Measurements from ENCODE around the gene HSD11B1.
"Not testable (repeated sequence)": the region's sequence is repeated elsewhere in the genome, so short reads cannot be mapped to it uniquely, and the experiment has no call there.

Gene HSD11B1

DNA sequence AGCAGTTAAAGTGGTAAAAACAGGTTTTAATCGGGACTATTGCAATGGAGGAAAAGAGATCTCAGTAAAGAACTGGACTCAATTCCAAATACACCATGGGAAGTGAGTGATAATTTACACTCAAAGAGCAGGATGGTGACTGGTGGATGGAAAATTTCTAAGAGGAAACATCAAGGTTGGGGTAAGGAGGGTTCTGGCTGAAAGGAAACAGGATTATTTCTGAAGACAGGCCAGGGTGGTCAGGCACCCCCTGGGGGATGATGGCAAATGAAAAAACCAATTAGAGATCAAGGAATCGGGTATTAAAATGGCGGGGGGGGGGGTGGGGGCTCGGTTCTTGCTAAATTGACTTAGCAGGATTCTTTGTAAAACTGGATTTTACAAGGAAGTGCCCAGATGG, 12.3 kb upstream of the HSD11B1 start:
- no peak for DNase-seq

DNA sequence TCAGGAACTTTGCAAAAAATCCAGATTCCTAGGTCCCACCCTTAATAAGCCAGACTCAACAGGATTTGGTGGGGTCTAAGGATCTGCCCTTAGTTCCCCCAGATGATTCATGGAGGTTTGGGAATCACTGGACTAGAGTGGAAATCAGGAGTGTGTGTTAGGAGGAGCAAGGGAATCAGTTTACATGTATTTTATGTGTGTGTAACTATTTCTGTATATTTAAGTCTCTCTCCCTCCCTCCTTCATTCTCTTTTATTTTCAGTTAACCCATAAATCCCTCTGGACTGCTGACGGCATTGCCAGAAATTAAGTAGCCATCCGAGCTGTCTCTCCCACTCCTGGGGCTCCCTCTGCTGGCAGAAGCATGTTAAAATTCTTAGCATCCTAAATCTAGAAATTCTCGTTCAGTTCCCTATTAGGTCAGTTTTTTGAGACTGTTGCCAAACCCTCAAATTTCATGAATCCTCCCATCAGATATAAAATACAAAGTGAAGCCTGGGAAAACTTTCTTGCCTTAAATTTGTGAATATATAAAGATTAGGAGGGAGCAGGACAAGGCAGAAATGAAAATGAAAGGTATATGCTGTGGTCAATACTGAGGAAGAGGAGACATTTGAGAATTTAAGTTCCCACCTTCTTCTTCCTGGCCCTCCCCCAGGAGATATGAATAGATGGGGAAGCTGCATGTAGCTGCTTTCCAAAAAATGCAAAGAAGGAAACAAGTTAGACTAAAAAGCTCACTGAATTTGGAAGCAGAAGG, 11.7 kb upstream of the HSD11B1 start:
- DNase-seq: peak; percentile 85

DNA sequence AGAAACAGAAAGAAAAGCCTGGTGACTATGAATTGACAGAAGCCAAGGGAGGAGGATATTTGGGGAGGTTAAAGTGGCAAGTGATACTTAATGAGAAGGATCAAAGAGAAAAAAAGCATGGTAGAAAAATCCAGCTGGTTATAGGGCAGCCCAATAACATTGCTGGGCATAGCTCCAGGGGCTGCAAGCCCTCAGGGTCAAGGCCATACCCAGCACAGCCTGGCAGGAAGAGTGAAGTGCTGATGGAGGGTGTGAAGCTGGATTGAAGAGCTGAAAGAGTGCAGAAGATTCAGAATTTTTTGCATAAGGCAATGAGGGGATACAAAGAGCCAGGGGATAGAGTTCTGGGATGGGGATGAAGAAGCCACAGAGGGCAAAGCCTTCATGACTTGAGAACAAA, 8.0 kb upstream of the HSD11B1 start:
- no peak for DNase-seq

DNA sequence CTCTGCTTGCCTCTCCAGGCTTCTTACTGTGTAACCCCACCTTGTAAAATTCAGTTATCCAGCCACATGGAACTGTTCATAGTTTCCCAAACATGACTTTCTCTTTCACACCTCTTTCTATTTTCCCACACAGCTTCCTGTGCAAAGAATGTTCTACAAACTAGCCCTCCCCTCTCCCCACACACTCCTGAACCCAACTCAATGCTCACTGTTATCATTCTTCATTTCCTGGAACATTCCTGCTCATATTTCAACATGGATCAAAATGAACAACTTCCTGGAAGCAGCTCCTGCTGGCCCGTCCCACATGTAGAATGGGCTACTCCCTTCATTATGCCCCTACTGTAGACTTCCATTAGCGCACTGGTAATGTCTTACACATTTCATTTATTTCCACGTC, 7.5 kb upstream of the HSD11B1 start:
- DNase-seq: no peak

DNA sequence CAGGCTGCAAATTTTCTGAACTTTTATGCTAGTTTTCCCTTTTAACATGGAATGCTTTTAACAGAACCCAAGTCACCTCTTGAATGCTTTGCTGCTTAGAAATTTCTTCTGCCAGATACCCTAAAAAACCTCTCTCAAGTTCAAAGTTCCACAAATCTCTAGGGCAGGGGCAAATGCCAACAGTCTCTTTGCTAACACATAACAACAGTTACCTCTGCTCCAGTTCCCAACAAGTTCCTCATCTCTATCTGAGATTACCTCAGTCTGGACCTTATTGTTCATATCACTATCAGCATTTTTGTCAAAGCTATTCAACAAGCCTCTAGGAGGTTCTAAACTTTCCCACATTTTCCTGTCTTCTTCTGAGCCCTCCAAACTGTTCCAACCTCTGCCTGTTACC, 4.0 kb upstream of the HSD11B1 start:
- not testable (repeated sequence) for DNase-seq

DNA sequence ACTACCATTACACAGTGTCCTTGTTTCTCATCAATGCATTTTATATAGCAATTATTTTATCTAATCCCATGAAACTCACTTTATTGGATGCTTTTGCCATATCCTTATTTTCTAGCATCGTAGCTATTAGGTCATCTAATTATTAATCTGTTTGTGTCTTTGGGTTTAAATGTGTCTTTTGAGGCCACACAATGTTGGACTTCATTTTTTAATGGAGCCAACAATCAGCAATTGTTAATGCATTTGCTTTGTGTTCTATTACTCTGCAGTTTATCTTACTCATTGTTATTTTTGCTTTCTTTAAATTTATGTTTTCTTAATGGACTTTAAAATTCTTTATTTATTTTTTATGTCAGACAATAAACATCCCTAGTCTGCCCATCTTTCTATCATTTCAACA, 1.8 kb upstream of the HSD11B1 start:
- DNase-seq: no peak

DNA sequence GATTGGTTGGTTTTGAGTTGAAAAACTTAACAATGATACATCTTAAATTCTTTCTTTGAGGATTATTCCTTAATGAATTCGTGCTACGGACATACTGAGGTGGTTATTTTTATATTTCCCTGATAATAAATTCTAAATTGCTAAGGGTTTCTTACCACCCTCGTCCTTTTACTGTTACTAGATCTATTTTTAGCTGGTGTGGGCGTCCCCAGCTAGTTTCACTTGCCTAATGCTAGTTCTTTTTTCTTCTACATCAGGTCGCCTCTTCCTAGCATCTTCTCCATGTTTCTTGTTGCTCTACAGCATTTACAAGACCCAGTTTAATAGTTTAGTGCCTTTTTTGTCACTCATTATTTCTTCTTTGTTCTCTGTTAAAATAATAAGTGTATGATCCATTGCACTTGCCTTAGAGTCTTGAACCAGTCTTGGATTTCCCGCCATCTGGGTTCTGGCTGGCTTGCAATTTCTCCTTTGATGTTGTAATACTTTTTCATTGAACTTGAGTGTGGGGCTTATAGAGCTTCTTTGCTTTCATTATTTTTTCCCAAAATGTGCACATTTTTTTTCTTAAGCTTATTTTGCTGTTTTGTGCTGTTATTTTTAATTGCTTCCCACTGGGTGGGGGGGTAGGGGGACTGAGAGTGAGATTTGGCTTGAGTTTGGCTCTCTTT, 677 bp upstream of the HSD11B1 start:
- no peak for DNase-seq

DNA sequence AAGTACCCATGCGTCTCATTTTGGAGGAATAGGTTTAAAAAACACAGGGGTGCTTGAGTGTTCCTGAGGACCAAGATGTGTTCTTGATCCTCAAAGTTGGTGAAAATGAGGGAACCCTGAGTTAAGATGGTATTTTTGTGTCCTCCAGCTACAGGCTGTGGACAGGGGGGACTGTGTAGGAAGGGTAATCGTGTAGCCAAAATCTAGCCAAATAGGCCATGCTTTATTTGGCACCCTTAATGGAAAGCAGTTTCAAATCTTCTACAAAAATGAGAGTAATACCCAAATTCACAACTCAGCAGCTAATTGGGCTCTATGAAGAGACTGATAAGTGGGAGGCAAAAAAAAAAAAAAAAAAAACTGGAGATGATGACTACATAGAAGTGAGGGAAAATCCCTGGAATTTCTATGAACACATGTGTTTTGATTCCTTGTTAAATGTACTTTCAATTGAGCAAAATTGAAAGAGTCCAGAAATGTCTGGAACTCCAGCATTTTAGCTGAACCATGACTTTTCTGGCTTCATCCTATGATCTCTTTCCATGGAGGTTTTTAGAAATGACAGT, 470 bp downstream of the HSD11B1 start:
- DNase-seq: no peak

DNA sequence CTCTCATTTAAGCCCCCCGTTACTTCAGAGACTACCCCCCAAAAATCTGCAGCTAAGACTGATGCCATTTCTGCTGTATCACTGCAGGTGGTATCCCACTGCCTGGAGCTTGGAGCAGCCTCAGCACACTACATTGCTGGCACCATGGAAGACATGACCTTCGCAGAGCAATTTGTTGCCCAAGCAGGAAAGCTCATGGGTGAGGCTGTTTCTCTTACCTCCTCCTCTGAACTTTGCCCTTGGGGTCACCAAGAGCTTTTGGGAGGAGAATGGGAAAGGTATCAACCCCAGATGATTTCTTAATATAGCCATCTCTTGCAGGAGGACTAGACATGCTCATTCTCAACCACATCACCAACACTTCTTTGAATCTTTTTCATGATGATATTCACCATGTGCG, 2.0 kb downstream of the HSD11B1 start:
- no peak for DNase-seq

DNA sequence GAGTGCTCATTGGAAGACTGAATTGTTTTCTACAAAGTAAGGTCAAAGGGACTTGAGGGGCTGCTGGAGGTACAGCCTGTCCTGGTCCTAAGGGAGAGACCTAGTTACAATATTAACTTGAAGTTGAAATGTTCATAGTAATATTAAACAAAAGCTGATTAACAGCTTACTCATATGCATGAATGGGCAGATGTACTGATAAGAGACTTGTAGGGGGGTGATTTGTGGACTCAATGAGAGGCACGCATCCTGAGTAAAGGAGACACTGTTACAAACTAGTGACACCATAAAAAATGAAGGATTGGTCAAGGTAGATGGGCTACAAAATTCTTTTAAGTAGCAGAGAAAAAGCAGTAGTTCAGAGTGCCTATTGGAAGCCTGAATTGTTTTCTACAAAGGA, 2.7 kb downstream of the HSD11B1 start:
- no peak for DNase-seq

DNA sequence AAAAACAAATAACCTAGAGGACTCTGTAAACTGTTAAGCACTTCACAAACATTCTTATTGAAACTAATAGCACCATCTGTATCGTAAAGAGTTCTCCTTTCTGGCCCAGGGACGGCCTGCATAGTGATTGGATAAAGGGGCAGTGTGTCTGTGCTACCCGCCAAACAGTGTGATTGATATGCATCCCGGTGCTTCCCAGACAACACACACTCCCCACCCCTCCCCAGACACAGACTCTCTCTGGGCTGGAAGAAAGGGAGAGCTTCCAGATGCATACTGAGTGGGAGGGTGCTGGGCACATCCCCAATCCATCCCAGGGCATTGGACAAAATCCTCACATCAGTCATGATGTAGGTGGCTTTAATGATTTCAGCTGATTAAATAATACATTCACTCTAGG, 3.7 kb downstream of the HSD11B1 start:
- no peak for DNase-seq

DNA sequence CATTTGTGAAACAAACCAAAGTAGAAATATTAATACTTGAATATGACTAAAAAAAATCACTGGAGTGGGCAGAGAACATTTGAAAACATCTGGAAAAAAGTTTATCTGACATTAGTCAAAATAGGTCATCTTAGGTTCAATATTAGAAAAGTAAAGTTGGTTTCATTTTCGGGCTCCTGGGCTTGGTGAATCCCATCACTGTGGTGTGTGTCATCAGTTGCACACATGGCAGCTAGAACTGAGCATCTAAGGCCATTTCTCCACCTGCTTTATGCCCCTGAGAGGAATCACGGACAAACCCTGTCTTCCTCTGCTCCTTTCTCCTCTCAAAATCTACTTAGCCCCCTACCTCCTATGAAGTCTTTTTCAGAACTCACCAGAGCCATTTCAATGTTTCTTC, 5.4 kb downstream of the HSD11B1 start:
- no peak for DNase-seq

DNA sequence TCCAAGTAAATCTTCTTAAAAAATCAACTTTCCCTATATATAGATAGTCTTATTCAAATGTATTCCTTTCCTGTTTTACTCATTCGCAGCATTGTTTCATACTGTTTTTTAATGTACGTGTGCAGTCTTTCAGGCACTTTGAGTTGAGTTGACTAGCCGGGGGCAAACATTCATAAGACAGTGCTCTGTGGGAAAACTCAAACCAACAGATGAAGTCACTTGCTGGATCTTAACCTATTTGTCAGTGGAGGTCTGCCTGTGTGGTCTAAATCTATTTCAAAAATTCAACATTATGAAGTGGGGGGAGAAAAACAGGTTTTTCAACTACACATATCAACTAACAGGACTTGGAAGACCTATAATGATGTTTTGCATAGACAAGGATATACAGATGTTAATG, 6.2 kb downstream of the HSD11B1 start:
- DNase-seq: no peak

DNA sequence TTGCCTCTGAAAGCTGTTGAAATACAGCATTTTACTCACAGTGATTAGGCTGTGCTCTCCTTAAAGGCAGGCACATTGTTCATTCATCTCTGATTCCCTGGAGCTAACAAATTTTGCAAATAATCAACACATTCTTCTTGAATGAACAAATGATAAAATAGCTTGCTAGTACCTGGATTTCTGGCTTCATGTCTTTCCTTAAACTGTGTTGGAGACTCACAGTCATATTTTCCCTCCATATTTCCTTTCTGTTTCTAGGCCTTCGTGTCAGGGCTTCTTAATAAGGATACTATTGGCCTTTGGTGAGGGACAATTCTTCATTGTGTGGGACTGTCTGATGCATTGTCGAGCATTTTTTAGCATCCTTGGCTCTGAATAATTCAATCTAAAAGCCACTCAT, 9.7 kb downstream of the HSD11B1 start:
- no peak for DNase-seq

DNA sequence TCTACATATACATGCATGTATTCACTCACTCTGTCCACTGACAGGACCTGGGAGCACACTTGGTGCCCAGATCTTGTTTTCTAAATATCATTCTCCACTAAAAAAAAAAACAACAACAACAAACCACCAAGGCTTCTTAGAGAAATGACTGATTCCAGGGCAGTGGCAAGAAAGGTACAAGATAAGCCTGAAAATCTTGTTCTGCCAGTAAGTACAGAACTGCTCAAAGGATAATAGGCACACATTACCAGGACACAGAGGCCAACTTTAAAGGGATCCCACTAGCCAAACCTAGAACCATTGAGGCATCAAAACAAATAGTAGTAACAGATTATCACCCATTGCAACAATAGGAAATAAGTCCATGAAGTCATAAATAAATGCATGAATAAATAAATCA, 10.7 kb downstream of the HSD11B1 start:
- DNase-seq: no peak

DNA sequence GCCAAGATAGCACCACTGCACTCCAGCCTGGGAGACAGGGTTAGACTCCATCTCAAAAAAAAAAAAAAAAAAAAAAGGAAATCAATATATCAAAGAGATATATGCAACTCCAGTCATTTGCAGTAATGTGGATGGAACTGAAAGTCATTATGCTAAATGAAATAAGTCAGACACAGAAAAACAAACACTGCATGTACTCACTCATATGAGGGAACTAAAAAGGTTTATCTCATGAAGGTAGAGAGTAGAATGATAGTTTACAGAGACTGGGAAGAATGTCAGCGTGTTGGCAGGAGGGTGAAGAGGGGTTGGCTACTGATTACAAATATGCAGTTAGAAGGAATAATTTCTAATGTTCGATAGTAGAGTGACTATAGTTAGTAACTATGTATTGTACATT, 13.2 kb downstream of the HSD11B1 start:
- DNase-seq: no peak

DNA sequence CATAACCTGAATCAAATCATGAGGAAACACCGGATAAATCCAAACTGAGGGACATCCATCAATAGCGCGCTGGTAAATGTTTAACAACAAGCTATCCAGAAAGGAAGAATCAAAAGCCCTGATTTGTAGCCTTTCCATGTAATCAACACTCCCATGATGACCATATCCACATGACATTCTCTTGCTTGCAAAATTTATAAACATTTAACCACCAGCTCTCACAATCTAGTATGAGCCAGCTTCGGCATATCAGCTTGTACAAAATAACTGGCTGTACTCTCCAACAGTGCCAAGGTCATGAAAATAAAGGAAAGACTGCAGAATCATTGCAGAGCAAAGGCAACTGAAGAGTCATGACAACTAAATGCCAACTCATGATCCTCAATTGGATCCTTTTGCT, 15.7 kb downstream of the HSD11B1 start:
- DNase-seq: no peak

DNA sequence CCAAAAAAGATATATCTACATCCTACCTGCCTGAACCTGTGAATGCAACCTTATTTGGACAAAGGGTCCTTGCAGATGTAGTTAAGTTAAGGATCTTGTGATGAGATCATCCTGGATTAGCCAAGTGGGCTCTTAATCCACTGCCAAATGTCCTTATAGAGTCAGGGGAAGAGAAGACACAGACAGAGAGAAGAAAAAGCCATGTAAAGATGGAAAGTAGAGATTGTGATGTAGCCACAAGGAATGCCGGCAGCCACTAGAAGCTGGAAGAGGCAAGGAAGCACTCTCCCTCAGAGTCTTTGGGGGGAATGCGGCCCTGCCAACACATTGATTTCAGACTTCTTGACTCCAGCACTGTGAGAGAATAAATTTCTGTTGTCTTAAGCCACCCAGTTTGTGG, 16.2 kb downstream of the HSD11B1 start:
- DNase-seq: no peak

DNA sequence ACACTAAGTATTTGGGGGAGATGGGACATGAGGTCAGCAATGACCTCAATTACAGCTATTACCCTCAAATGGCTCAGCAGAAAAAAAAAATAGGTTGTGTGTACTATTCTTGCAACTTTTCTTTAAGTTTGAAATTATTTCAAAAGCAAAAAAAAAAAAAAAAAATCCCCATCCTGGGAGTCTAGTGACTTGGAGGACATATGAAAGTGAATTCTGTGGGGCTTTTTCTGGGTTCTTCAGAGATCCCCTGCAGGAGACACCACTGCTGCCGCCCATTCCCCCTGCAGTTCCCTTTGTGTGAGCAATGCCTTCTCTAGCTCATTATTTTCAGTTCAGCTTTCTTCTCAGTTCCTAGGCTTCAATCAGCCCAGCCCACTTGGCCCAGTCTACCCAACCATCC, 16.7 kb downstream of the HSD11B1 start:
- DNase-seq: no peak

DNA sequence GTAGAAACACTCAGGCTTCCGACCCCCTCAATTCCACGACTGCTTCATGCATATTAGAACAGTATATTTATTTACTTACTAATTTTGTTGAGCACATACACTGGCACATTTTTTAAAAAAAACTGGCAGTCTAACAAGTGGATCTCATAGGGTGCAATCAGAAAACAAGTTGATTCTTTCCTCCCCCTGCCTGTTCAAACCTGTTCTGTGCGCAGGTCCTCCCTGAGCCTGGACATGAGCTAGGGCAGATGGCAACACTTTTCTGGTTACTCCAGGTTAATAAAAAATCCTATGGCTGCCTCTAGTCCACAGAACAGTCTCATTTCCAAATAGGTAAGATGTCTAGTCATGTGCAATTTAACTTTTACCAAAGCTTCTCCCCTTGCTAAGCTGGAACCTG, 18.6 kb downstream of the HSD11B1 start:
- no peak for DNase-seq

DNA sequence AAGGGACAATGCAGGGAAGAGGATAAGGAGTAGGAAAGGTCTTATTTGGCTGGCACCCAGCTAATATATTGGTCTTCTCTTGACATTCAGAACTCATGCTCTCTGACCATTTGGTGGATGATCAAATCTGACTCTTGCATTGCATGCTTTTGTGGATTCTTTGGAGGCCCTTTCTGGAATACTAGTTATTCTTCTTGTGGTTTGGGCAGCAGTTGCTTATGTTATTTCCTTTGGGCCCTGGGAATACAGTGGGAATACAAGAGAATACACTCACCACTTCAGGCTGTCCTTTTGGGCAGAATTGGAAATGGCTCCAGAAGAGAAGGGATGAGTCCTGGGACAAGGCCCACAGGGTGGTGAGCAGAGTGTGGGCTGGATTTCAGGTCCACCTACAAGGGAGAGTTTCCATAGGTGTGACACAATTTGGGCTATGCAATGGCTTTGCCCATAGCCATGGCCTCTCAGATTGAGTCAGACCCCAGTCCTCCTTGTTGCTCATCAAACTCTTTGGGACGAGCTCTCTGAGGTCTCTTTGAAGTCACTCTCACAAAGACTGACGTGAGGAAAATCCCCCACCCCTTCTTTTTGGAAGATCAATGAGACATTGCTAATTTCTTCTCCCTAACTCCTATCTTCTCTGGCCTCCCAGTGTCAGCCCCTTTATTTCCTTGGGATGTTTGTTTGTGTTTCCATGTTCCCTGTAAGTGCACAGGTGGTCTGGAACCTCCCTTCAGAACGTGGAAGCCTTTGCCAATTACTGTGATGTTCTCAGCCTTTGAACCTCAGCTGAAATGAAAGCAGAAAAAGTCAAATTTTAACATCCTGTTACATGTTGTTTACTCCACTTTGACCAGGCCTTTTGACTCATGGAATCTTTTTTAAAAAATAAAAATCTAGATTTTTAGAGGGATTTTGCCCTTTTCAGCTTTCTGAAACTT, 19.4 kb downstream of the HSD11B1 start:
- DNase-seq: peak; percentile 65

DNA sequence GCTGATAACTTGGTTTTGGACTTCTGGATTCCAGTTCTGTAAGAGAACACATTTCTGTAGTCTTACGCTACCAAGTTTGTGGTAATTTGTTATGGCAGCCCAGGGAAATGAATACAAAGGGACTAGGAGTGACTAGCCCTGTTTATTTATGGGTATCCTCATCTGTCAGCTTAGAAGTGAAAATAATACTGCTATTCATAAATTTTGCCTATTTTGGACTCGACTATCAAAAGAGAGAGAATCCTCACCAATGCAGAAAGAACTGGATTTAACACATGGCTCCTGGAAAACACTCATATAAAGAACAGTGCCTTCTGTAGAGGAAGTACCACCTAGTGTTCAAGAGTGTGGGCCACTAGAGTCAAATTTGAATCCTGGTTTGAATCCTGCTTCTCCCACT, 22.6 kb downstream of the HSD11B1 start:
- DNase-seq: no peak

DNA sequence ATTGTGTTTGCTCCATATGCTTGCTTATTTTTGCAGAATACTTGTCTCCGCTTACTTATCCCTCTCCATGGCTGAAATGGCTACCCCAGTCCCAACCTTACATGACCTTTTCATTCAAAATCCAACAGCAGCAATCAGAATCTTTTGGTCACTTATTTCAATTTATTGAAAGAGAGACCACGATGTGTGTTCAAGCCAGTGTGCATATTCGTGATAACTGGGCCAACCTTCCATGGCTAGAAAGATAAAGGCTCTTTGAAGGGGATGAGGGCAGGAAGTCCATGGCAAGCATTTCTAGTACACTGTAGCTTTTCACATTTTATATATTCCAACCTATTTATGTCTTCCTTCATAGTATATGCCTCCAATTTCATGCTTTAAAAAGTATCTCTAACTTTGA, 23.1 kb downstream of the HSD11B1 start:
- DNase-seq: no peak

All from activated CD8-positive, alpha-beta memory T cell treated with anti-CD3 and anti-CD28 coated beads for 24 hours (primary cell).